Measurements from ENCODE around the gene IFNAR1.
"Not testable (repeated sequence)": the region's sequence is repeated elsewhere in the genome, so short reads cannot be mapped to it uniquely, and the experiment has no call there.

Gene IFNAR1

DNA sequence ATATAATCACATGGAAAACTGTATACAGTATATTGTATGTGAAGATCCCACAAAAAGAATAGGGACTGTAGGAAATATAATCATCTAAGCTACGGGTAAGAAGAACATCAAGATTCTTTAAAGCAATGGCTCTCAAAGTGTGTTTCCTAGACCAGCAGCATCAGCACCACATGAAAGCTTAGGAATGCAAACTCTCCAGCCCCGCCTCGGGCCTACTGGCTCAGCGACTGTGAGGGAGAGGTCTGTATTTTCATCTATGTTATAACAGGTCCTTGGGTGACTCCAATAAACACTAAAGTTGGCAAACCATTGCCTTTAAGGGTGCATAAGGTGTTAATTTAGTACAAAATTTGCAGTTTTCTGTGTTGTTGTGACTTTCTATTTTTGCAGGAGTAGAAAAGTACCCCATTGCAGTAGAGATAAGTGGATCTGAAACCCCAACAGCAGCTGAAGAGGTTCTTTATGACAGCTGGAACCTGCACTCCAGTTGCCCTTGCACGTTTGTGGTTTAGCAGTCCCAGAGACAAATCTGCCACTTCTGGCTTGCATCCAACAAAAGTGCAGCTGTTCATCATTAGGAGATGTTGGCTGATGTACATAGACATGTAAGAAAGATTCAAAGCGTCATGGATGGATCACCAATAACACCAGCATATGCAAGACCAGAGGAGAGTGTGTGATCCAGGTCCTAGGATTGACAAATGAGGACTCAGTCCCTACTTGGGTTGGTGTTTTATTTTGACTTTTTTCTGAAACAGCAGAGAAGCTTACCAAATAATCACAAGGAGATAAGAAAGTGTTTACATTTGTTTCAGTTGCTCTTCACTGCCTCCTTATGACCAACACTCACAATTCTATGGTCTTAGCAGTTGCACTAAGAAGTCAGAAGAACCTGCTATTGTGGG lies 15.9 kb upstream of the IFNAR1 start:
- DNase-seq (ENCODE audit: low read depth): no peak

DNA sequence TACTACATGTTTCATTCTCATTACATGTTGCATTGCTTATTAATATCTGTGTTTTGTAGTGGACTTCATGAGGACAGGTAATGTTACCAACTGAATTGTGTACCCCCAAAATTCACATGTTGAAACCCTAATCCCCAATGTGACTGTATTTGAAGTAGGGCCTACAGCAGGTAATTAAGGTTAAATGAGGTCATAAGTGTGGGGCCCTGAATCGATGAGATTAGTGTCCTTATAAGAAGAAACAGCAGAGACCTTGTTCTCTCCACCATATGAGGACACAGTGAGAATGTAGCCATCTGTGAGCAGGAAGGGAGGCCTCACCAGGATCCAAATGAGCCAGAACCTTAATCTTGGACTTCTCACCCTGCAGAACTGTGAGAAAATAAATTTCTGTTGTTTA lies 15.0 kb upstream of the IFNAR1 start:
- DNase-seq (ENCODE audit: low read depth): no peak

DNA sequence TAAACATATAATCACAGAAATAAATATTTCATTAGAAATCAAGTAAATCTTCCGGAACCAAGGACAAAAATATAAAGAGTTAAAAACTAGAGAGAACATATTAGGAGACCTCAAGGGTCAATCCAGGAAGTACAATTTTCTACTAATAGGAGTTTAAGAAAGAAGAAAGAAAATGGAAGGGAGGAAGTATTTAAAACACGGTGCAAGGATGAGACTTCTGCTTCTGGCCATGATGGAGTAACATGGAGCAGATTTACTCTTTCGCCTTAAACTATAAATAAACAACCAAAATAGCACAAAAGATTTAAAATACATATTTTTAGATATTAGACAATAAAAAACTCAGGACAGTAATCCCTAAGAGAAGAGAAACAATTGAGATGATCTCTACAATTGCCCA lies 12.6 kb upstream of the IFNAR1 start:
- DNase-seq (ENCODE audit: low read depth): no peak

DNA sequence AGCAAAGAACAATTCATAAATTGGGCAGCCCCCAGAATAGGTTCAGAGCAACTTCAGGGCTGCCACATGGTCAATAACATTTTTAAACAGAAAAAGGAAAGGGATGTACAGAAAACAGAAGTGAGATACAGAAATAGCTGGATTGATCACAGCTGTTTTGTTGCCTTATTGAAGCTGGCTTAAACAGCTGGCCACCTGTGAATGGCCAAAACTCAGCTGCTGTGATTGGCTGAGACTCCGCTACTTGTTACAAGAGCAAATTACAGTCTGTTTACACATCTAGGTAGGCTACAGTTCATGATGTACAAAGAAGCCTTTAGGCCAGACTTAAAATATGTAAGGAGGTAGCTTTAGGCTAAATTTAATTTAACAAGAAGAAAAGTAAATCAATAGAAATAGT lies 11.6 kb upstream of the IFNAR1 start:
- no peak for DNase-seq (ENCODE audit: low read depth)

DNA sequence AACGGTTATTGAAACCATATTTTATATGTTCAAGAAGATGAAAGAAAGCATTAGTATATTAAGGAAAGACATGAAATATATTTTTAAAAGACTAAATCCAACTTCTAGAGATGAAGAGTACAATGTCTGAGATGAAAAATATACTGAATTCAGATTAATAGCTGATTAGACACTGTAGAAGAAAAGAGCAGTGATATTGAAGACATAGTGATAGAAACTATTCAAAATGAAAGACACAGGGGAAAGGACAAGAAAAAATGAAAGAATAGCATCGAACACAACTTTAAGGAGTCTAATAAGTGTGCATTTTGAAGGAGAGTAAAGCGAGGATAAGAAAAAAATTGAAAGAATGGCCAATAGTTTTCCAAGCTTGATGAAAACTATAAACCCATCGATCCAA lies 11.2 kb upstream of the IFNAR1 start:
- no peak for DNase-seq (ENCODE audit: low read depth)

DNA sequence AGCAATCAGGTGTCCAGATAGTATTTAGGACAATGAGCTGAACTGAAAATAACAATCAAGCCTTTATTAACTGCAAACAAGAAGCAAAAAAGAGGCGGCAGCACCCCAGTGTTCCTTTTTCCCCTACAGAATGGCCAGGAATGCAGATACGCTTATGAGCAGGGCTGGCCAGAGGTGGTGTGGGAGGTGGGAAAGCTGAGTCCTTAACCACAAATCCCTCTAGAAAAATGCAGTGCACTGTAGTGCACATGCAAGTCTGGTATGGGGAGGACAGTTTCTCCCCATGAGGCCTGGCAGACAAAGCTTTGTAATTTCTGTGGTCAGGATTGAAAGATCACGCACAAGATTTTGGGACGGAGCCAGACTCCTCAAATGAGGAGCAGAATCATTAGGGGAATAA lies 10.7 kb upstream of the IFNAR1 start:
- DNase-seq (ENCODE audit: low read depth): no peak

DNA sequence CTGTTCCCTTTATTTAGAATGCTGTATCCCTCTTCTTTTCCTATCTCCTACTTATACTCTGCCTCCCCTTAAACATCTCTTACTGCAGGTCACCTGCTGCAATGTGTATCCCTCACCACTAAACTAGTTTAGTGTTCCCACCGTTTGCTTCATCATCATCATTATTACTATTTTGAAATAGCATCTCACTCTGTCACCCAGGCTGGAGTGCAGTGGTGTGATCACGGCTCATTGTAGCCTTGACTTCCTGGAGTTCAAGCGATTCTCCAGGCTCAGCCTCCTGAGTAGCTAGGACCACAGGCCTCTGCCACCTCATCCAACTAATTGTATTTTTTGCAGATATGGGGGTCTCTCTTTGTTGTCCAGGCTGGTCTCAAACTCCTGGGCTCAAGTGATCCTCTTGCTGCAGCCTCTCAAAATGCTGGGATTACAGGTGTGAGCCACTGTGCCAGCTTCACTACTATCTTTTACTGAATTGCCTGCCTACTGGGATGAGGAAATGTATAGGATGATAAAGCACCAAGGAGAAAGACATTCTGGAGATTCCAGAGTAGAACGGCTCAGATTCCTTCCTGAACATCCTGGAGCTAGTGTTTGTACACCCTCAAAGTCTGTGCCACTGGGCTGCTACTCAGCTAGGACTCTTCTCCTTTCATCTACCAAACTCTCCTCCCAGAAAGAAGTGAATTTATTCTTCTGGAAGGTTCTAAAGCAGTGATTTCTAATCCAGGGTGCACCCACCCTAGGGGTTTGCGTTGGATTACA lies 8.6 kb upstream of the IFNAR1 start:
- no peak for DNase-seq (ENCODE audit: low read depth)

DNA sequence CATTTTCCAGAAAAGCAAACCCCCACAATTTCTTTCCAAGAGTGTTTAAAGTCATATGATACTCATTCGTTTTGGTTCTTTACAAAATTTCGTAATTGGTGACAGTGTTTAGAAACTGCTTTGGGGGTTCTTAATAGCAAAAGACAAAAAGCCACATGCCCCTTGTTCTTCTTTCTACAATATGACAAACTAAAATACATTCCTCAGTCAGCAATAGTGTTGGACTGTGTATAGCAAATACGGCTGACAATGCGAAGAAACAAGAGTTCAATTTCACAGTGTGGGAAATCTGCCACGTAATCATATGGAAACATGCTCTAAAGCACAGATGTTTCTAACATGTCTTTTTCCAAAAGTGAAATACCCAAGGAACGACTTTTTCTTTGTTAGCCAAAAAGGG lies 7.6 kb upstream of the IFNAR1 start:
- no peak for DNase-seq (ENCODE audit: low read depth)

DNA sequence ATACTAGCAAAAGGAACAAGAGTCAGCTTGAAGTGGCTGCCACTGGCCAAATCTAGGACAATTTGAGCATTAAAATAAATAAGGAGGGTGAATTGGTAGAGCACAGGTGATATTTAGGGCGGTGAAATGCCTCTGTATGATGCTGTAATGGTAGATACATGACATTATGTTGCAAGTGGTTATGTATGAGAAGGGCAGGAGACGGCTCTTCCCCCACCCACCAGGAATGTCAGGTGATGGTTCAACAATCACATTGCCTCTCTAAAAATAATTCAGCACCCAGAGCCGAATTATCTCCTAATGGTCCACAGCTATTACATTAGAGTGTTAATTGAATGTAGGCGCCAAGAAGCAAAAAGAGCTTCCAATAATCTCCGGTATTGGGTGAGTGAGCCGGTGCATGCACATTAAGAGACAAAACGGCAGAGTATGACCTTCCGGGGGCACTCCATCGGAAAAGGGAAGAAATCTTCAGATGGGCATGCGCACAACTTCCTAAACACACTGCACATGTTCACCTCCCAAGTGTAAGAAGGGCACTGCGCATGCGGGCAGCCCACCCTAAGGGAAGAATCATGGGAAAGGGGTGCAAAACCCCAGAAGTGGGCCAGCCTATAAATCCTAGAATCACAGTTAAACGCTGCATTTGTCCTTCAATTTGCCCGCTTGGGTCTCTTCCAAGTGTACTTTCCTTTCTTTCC lies 6.8 kb upstream of the IFNAR1 start:
- DNase-seq (ENCODE audit: low read depth): no peak

DNA sequence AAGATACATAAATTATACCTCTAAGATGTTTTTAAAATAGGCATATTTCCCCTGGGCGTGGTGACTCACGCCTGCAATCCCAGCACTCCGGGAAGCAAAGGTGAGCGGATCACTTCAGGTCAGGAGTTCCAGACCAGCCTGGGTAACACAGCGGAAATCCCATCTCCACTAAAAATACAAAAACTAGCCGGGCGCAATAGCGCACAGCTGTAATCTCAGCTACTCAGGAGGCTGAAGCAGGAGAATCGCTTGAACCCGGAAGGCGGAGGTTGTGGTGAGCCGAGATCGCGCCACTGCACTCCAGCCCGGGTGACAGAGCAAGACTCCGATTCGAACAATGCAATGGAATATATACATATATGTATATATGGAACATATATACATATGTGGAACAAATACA lies 3.8 kb upstream of the IFNAR1 start:
- DNase-seq (ENCODE audit: low read depth): not testable (repeated sequence)

DNA sequence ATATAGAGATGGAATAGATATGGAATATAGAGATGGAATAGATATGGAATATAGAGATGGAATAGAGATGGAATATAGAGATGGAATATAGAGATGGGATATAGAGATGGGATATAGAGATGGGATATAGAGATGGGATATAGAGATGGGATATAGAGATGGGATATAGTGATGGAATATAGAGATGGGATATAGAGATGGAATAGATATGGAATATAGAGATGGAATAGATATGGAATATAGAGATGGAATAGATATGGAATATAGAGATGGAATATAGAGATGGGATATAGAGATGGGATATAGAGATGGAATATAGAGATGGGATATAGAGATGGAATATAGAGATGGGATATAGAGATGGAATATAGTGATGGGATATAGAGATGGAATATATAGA lies 1.2 kb upstream of the IFNAR1 start:
- DNase-seq (ENCODE audit: low read depth): not testable (repeated sequence)

DNA sequence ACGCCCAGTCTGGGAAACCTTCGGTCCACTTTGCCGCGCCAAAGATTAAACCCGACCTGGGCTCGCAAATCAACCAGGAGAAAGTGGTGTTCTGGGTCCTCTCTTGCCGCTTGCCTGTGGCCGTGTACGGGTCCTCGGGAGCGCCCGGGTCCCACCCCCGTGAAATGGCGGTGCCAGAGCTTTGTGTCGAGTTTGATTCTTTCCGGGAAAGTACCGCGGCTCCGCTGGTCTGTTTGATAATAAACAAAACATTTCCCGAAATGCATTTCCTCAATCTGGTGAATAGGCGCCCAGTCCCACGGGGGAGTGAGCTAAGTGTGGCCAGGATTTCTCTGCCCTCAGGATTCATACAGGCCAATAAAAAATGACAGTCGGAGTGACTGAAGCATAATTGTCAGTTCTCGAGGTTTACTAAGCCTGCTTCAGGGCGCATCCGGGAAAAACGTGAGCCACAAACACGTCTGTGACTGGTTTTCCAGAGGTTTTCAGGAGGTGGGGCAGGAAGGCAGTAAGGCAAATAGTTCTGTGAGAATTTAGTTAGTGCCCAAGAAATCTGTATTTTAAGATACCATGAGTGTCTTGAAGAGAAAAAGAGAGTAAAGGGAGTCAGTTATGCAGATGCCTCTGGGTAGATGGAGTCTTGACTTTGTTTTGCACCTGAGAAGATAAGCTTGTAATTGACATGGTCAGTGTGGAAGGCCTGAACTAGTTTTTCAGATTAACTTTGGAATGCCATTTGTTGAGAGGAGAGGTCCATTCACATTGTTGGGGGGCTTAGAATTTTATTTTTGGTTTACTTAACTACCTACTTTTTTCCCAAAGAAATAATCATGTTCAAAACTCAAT lies 675 bp downstream of the IFNAR1 start:
- peak; percentile 38 for DNase-seq (ENCODE audit: low read depth)

DNA sequence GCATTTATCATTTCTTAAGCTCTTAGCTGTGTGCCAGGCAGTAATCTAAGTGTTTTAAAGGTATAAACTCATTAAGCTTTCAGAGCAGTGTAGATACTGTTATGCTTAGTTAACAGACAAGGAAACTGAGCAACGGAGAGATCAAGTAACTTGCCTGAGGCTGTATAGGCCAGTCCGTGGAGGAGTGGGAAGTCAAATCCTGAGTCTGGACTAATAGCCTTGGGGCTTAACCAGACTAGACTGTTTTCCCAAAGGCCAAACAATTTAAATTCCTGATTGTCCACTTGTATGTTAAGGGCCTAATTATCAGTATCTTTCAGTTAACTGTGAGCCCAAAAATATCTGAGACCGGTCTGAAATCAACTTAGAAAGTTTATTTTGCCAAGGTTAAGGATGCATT lies 2.6 kb downstream of the IFNAR1 start:
- DNase-seq (ENCODE audit: low read depth): no peak

DNA sequence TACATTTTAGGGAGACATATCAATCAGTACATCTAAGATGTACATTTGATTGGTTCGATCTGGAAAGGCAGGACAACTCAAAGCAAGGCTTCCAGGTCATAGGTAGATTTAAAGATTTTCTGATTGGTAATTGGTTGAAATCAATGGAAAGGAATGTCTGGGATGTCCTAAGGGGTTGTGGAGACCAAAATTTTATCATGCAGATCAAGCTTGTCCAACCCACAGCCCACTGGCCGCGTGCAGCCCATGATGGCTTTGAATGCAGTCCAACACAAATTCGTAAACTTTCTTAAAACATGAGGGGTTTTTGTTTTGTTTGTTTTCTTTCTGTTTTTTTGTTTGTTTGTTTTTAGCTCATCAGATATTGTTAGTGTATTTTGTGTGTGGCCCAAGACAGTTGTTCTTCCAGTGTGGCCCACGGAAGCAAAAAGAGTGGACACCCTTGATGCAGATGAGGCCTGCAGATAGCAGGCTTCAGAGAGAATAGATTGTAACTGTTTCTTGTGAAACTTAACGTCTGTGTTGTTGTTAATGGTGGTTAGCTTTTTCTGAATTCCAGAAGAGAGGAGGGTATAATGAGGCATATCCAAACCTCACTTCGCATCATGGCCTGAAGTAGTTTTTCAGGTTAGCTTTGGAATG lies 3.1 kb downstream of the IFNAR1 start:
- DNase-seq (ENCODE audit: low read depth): no peak

DNA sequence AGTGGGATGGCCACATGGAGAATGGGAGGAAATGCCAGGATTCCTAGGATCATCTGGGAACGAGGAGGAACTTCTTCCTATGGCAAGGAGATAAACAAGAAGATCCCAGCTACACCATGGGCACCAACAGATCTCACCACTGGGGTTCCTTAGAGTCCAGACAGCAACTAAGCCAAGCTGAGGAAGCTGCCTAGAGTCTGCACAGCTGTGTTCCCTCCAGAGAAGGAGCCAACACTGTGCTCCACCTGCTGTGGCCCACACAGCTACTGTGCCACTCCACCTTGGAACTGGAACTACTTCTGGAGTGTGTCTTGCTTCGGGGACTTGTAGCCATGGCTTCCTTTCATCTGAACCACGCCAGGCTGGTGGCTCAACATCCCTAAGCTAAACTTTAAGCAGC lies 6.0 kb downstream of the IFNAR1 start:
- DNase-seq (ENCODE audit: low read depth): no peak

DNA sequence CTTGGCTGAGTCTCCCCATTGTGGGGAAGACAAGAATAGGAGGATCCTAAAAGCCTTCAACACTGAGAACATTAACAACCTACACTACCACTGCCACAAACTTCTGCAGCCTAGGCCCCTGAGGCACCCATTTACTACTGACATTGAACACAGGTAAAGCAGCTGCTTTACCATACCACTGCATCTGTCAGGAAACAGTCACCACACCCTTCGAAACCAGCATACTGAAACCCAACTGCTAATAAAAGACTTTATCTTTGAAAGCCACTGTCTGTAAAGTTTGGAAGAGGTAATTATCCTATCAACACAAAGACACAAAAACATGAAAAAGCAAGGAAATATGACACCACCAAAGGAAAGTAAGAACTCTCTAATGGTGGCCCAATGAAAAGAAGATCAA lies 7.4 kb downstream of the IFNAR1 start:
- DNase-seq (ENCODE audit: low read depth): no peak

DNA sequence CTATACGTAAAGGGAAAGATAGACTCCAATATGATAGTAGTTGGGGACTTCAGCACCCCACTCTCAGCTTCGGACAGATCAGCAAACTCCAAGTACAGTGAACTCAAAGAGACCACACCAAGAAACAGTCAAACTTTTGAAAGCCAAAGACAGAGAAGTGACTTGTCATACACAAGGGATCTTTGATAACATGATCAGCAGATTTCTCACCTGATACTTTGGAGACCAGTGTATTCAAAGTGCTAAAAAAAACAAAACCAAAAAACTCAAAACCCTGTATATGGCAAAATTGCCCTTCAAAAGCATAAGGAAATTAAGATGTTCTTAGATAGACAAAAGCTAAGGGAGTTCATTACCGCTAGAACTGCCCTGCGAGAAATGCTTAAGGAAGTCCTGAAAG lies 9.4 kb downstream of the IFNAR1 start:
- no peak for DNase-seq (ENCODE audit: low read depth)

DNA sequence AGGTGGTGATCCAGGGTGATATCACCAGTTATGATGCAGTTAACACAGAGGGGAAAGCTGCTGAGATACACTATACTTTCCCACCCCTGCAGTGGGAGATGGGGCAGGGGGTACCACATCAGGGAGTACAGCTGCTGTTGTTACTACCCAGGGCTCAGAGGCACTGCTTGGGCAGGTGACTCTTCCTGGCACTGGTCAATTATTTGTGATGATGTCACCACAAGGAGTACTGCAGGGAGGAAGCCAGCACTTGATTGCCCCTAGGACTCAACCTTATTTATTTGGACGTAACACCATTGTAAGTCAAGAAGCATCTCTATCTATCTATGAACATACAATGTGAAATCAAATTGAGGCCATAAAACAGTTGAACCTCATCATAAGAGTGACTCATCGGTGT lies 10.1 kb downstream of the IFNAR1 start:
- DNase-seq (ENCODE audit: low read depth): no peak

DNA sequence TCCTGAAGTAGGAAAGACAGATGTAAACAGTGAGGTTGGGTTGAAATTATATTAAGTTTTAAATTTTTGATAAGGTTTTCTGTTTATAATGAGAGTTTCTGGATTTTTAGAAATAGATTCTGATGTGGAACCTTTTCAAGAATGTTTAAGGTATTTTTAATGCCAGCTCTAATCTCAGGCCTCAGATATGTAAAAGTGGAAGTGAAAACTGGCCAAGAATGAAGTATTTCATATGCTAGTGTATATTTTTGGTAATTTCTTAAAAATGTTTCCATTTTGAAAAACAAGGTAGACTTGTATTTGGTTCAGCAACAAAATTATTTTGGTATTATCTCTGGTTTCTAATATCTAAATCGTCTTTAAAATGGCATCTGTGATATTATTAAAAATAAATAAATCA lies 14.4 kb downstream of the IFNAR1 start:
- DNase-seq (ENCODE audit: low read depth): no peak

DNA sequence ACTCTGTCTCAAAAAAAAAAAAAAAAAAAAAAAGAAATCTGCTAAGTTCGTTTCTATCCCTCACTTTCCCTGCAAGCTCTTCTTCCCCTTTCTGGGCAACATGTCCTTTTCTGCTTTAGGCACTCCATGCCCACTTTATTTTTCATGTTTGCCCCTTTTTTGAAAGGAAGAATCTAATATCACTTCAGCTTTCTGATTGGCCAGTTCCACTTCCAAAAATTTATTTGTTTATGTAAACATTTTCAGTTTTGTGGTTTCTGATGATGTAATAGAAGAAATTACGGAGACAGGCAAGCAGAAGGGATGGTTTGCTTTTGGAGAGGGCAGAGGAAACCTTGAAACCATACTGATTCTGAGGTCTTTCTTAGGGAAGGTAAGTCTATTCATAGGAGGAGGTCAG lies 15.1 kb downstream of the IFNAR1 start:
- no peak for DNase-seq (ENCODE audit: low read depth)

DNA sequence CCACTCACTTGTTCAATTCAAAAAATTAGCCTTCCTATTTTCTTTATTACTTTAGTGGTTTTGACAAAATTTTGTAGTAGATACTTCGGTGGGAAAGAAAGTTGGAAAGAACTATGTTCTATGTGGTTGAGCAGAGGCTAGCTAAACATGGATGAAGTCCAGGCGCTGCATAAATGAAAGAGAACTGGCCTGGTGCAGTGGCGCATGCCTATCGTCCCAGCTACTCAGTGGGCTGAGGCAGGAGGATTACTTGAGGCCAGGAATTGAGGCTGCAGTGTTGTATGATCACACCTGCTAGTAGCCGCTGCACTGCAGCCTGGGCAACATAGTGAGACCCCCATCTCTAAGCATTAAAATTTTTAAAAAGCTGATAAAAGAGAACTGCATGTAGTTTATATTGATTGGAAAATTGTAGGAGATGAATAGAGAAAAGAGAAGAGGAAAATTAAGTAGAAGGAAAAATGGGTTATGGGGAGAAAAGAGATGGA lies 21.0 kb downstream of the IFNAR1 start:
- DNase-seq (ENCODE audit: low read depth): no peak
